Erythroblast (primary cell): ENCODE data around the gene LAMB2.

Experiments used
- GATA1 ChIP-seq: IDR thresholded peaks from 2 replicates; pipeline ENCODE4 v1.6.1; 2011; ENCODE audit warnings: low read depth, mild to moderate bottlenecking, control low read depth, low read length, moderate library complexity
- POLR2A ChIP-seq: IDR thresholded peaks from 2 replicates; pipeline ENCODE4 v1.6.1; 2011; ENCODE audit warnings: mild to moderate bottlenecking, low read length

DNA sequence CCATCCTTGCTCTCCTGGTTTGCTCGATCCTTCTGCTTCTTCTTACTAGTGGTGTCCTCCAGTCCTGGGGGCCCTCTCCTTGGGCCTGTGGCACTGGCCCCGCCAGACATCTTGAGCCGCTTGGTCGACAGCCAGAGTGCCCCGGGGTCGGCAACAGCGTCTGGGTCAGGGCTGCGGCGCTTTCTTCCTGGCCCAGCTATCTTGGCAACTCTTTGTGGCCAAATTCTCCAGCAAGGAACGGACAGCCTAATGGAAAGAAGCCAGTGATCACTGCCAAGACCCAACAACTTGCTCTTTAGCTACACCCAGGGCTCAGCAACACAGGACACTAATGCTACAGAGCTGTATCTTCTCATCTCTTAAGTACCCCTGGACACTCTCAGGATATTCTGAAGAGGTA, 13.8 kb downstream of the LAMB2 start:
- TF ChIP-seq POLR2A = no peak
- no peak for TF ChIP-seq GATA1
